SK-N-SH (cell line): Measurements from ENCODE around the gene DUSP16. TPM values are rescaled to one million over a fixed set of nuclear protein-coding genes. Genes with fewer than 3 reads are reported as not detected.
A peak's percentile ranks its signal among the peaks of the same experiment; 100 is the strongest.

Experiments used
- CTCF ChIA-PET: fragments of 300-600, 350-600 bp; formaldehyde crosslinking; extraction: SDS; loops from one replicate; lab custom pipeline; 2021; lab: Yijun Ruan, JAX
- POLR2A ChIA-PET: fragments of 350-600 bp; sonication (Branson Sonifier 250); formaldehyde crosslinking; extraction: SDS; loops from one replicate; lab custom pipeline; 2020; ENCODE audit warnings: antibody characterized with exemption, inconsistent platforms; lab: Yijun Ruan, JAX
- DNase-seq: peaks from one replicate; pipeline ENCODE4 v3.0.0; 2012
- H2AFZ ChIP-seq: fragments of 200-600 bp; sonication (generic); 2 replicates; pipeline ENCODE4 v1.8.1; 2016; ENCODE audit warnings: antibody characterized with exemption, mild to moderate bottlenecking, low read depth
- H3F3A ChIP-seq: fragments of 200-600 bp; sonication (generic); replicated peaks from 2 replicates; pipeline ENCODE3; 2016; ENCODE audit warnings: antibody characterized with exemption, mild to moderate bottlenecking; ENCODE audit not compliant: insufficient read depth
- H3K27ac ChIP-seq, 2 experiments: fragments of 200-500 bp in 1 of 2; fragments of 200-600 bp in 1 of 2; sonication (Bioruptor generic) in 1 of 2; sonication (generic), shearing (Covaris generic) in 1 of 2; 2 replicates each; pipeline versions ENCODE4 v1.5.1 to v1.6.1; 2014 to 2016; ENCODE audit warnings: low read depth in 2 of 2, inconsistent platforms in 1 of 2, low read length in 1 of 2, mild to moderate bottlenecking in 1 of 2, mixed read lengths in 1 of 2
- H3K27me3 ChIP-seq: fragments of 200-600 bp; sonication (generic), shearing (Covaris generic); 2 replicates; pipeline ENCODE4 v1.6.1; 2016; ENCODE audit warnings: mixed run types; ENCODE audit not compliant: insufficient read depth
- H3K36me3 ChIP-seq, 2 experiments: fragments of 200-500 bp in 1 of 2; fragments of 200-600 bp in 1 of 2; sonication (Bioruptor generic) in 1 of 2; sonication (generic) in 1 of 2; replicated peaks in 1 of 2; 2 replicates each; pipeline versions ENCODE3 to v1.5.1; 2014 to 2016; ENCODE audit warnings: low read length in 1 of 2, mild to moderate bottlenecking in 1 of 2; ENCODE audit not compliant: insufficient read depth in 2 of 2, control insufficient read depth in 1 of 2
- H3K4me1 ChIP-seq, 2 experiments: fragments of 200-500 bp in 1 of 2; fragments of 200-600 bp in 1 of 2; sonication (Bioruptor generic) in 1 of 2; sonication (generic), shearing (Covaris generic) in 1 of 2; 2 replicates each; pipeline versions ENCODE4 v1.5.1 to v1.6.1; 2014 to 2016; ENCODE audit warnings: low read depth in 1 of 2, low read length in 1 of 2, mixed run types in 1 of 2; ENCODE audit not compliant: insufficient read depth in 2 of 2, control insufficient read depth in 1 of 2
- H3K4me2 ChIP-seq: fragments of 200-600 bp; sonication (generic), shearing (Covaris generic); 2 replicates; pipeline ENCODE4 v1.6.1; 2017; ENCODE audit warnings: mixed run types
- H3K4me3 ChIP-seq, 2 experiments: fragments of 200-500 bp in 1 of 2; fragments of 200-600 bp in 1 of 2; sonication (Bioruptor generic) in 1 of 2; sonication (generic), shearing (Covaris generic) in 1 of 2; 2 replicates each; pipeline versions ENCODE4 v1.5.1 to v1.8.1; 2014 to 2016; ENCODE audit warnings: low read depth in 2 of 2, inconsistent platforms in 1 of 2, low read length in 1 of 2, mild to moderate bottlenecking in 1 of 2, mixed read lengths in 1 of 2, moderate library complexity in 1 of 2
- H3K79me2 ChIP-seq: fragments of 200-600 bp; sonication (generic); 2 replicates; pipeline ENCODE4 v1.8.1; 2017; ENCODE audit warnings: mild to moderate bottlenecking; ENCODE audit not compliant: insufficient read depth
- H3K9ac ChIP-seq: fragments of 200-600 bp; sonication (generic); 2 replicates; pipeline ENCODE4 v1.6.1; 2017; ENCODE audit warnings: mixed run types
- H3K9me2 ChIP-seq: fragments of 200-600 bp; sonication (generic); 2 replicates; pipeline ENCODE4 v1.6.1; 2017; ENCODE audit warnings: mixed run types
- H3K9me3 ChIP-seq: fragments of 200-600 bp; sonication (generic); 2 replicates; pipeline ENCODE4 v1.6.1; 2017; ENCODE audit warnings: mixed run types, mild to moderate bottlenecking, moderate library complexity
- H4K20me1 ChIP-seq: fragments of 200-600 bp; sonication (generic); 2 replicates; pipeline ENCODE4 v1.6.1; 2017; ENCODE audit warnings: mild to moderate bottlenecking, mixed run types; ENCODE audit not compliant: insufficient read depth
- CHD2 ChIP-seq: fragments of 150-350 bp; IDR thresholded peaks from 2 replicates; pipeline ENCODE4 v1.6.1; 2018; ENCODE audit warnings: low read length; ENCODE audit not compliant: partially characterized antibody
- EP300 ChIP-seq, 2 experiments: IDR thresholded peaks; 2 replicates each; pipeline versions ENCODE4 v1.4.0 to v1.6.1; 2012; ENCODE audit warnings: borderline replicate concordance in 1 of 2, low read depth in 1 of 2, low read length in 1 of 2
- FOSL2 ChIP-seq: IDR thresholded peaks from 2 replicates; pipeline ENCODE4 v1.4.0; 2012; ENCODE audit warnings: low read depth, mild to moderate bottlenecking, moderate library complexity, borderline replicate concordance
- FOXJ3 ChIP-seq: sonication (generic); formaldehyde crosslinking; IDR thresholded peaks from 2 replicates; pipeline ENCODE4 v1.5.1; 2020; ENCODE audit warnings: mild to moderate bottlenecking, missing genetic modification reagents
- FOXM1 ChIP-seq: IDR thresholded peaks from 2 replicates; pipeline ENCODE4 v1.4.0; 2012; ENCODE audit warnings: low read depth, mild to moderate bottlenecking
- GABPA ChIP-seq: IDR thresholded peaks from 2 replicates; pipeline ENCODE4 v1.4.0; 2012; ENCODE audit warnings: low read depth, mild to moderate bottlenecking
- GATA2 ChIP-seq: sonication (generic); formaldehyde crosslinking; IDR thresholded peaks from 2 replicates; pipeline ENCODE4 v1.5.0; 2020; ENCODE audit warnings: mild to moderate bottlenecking, missing genetic modification reagents
- IRF3 ChIP-seq: fragments of 150-350 bp; IDR thresholded peaks from 2 replicates; pipeline ENCODE4 v1.6.1; 2016; ENCODE audit warnings: mild to moderate bottlenecking, low read depth, low read length
- MAX ChIP-seq: IDR thresholded peaks from 2 replicates; pipeline ENCODE4 v1.4.0; 2012; ENCODE audit warnings: low read depth
- MEF2A ChIP-seq: IDR thresholded peaks from 2 replicates; pipeline ENCODE4 v1.4.0; 2012; ENCODE audit warnings: low read depth, borderline replicate concordance
- MXI1 ChIP-seq: IDR thresholded peaks from 2 replicates; pipeline ENCODE4 v1.6.1; 2012; ENCODE audit warnings: mild to moderate bottlenecking, low read depth, low read length, improper control_type of control experiment
- NFIC ChIP-seq: IDR thresholded peaks from 2 replicates; pipeline ENCODE4 v1.4.0; 2012; ENCODE audit warnings: borderline replicate concordance
- NRF1 ChIP-seq: IDR thresholded peaks from 2 replicates; pipeline ENCODE4 v1.6.1; 2012; ENCODE audit warnings: low read depth, mild to moderate bottlenecking, low read length
- PBX3 ChIP-seq: IDR thresholded peaks from 2 replicates; pipeline ENCODE4; 2012
- RFX5 ChIP-seq: IDR thresholded peaks from 2 replicates; pipeline ENCODE4 v1.6.1; 2012; ENCODE audit warnings: mild to moderate bottlenecking, improper control_type of control experiment, low read length
- SMC3 ChIP-seq: IDR thresholded peaks from 2 replicates; pipeline ENCODE4 v1.6.1; 2012; ENCODE audit warnings: low read depth, low read length, improper control_type of control experiment
- TAF1 ChIP-seq: IDR thresholded peaks from 2 replicates; pipeline ENCODE4 v1.6.1; 2012; ENCODE audit warnings: low read depth, mild to moderate bottlenecking, low read length, moderate library complexity, borderline replicate concordance
- TCF12 ChIP-seq: IDR thresholded peaks from 2 replicates; pipeline ENCODE4 v1.4.0; 2012
- USF1 ChIP-seq: IDR thresholded peaks from 2 replicates; pipeline ENCODE4 v1.4.0; 2012; ENCODE audit warnings: low read depth, borderline replicate concordance
- WGBS: methylation state at CpG from one replicate; pipeline ENCODE4 v1.1.6; 2017; ENCODE audit warnings: low lambda C conversion rate; 5-methylcytosine and 5-hydroxymethylcytosine counted together
- polyA plus RNA-seq, 3 experiments: library from polyadenylated mRNA; depleted of rRNA; stranded (reverse); fragments of >200 nt; gene quantifications; 2 replicates each; pipeline ENCODE4 v1.2.3, GENCODE V29; 2012

The DUSP16 gene
- polyA plus RNA-seq, 1 of the 3 experiments (the other 2 are of a cell fraction), result 7.1 TPM

GRCh38 chr12:12563290-12563928 lies 746 bp upstream of the DUSP16 start:
- no peaks in the 10 kb centered on the region for H3K9me3 ChIP-seq
- peak overlapping the region; percentile 88 for H3K4me2 ChIP-seq
- H4K20me1 ChIP-seq, result no peaks in the 10 kb centered on the region
- peaks cover 12% of the 10 kb centered on the region for H3F3A ChIP-seq
- CTCF ChIA-PET, result interaction anchor here (0.7 to 3.6 kb wide), 35 partner anchors 9 to 207 kb away, joined by 3 to 28 read pairs (median 4); partner anchors contain the start of gene BORCS5
- POLR2A ChIA-PET, result interaction anchor here (0.6 to 1.2 kb wide), 4 partner anchors 57 to 207 kb away, joined by 3 to 4 read pairs (median 3); partner anchors contain the start of gene BORCS5
- H3K79me2 ChIP-seq, result peaks cover 37% of the 10 kb centered on the region
- peak overlapping the region; percentile 94 to 96 for H3K27ac ChIP-seq
- 62% methylated on average over 11 of the region's 11 CpGs for WGBS
- no peaks in the 10 kb centered on the region for H3K9me2 ChIP-seq
- no peak for DNase-seq
- no peaks in the 10 kb centered on the region for H3K27me3 ChIP-seq
- H3K36me3 ChIP-seq, result no peaks in the 10 kb centered on the region
- peak overlapping the region; percentile 78 for H2AFZ ChIP-seq
- peaks cover 8 to 17% of the 10 kb centered on the region in 2 experiments; a peak in 3 of 4 replicates for H3K4me1 ChIP-seq
- H3K4me3 ChIP-seq, result peak overlapping the region; percentile 75 to 93
- TF ChIP-seq FOXM1 (no peak), GABPA (no peak), GATA2 (CRISPR knock-in tag) (no peak)
- H3K9ac ChIP-seq, result peak overlapping the region; percentile 86

- H3K4me2 ChIP-seq, result peak overlapping the region; percentile 63; the same call in 1 of the 2 replicates
- peak overlapping the region; percentile 75 to 93 for H3K4me3 ChIP-seq
- peak overlapping the region; percentile 98 for H3K9ac ChIP-seq
- peaks cover 0 to 3% of the 10 kb centered on the region in 2 experiments for H3K36me3 ChIP-seq
- H3K4me1 ChIP-seq, result peaks cover 8 to 17% of the 10 kb centered on the region in 2 experiments; a peak in 3 of 4 replicates
- no peak for DNase-seq
- WGBS, result under 1% methylated on average over 23 of the region's 45 CpGs
- H3K27me3 ChIP-seq, result no peaks in the 10 kb centered on the region
- no peaks in the 10 kb centered on the region for H3K9me3 ChIP-seq
- POLR2A ChIA-PET, result interaction anchor here (1.2 kb wide), 1 partner anchor 55 kb away, joined by 3 read pairs; no protein-coding TSS in a partner anchor
- H2AFZ ChIP-seq, result no peak overlapping the region
- TF ChIP-seq RFX5 (no peak), CHD2 (no peak), EP300 (IDR thresholded peaks at IDR 0.05; ENCODE audit: borderline replicate concordance in 1 of 2, low read depth in 1 of 2, low read length in 1 of 2) (0 out of 4 replicates have a peak, but pooled peaks of 1 of the 2 experiments have one; percentile 4), USF1 (no peak), SMC3 (no peak), MAX (no peak; the same call in 1 of the 2 replicates), PBX3 (no peak), FOXJ3 (no peak), MXI1 (no peak), GABPA (no peak), TAF1 (peak; percentile 28; the same call in 1 of the 2 replicates), FOSL2 (no peak), NRF1 (no peak), IRF3 (no peak), MEF2A (no peak), NFIC (no peak), TCF12 (no peak)
- H3K9me2 ChIP-seq, result no peaks in the 10 kb centered on the region
- H3K27ac ChIP-seq, result peak overlapping the region; percentile 94 to 96
- no peaks in the 10 kb centered on the region for H4K20me1 ChIP-seq
- peaks cover 51% of the 10 kb centered on the region for H3K79me2 ChIP-seq
- peaks cover 12% of the 10 kb centered on the region for H3F3A ChIP-seq
- CTCF ChIA-PET, result interaction anchor here (0.9 to 3.6 kb wide), 7 partner anchors 14 to 186 kb away, joined by 3 to 28 read pairs (median 10); no protein-coding TSS in a partner anchor
Observed at GRCh38 chr12:12562016-12562483, 613 bp downstream of the DUSP16 start.
